HepG2 (cell line): ENCODE data around the gene ZNF648. TPM values are rescaled to one million over a fixed set of nuclear protein-coding genes. Genes with fewer than 3 reads are reported as not detected.

Source experiments
- ATAC-seq: fragments of 200-7000 bp; cut with Tn5 transposase; 3 replicates; pipeline ENCODE4 v1.9.1; 2020; ENCODE audit warnings: mild to moderate bottlenecking, moderate library complexity
- BruUV-seq: library from RNA; stranded (reverse); fragments of 400-500 nt; replicated peaks from 2 replicates; lab custom pipeline; 2021; lab: Mats Ljungman, UMichigan
- CTCF ChIA-PET: fragments of 300-600 bp; formaldehyde crosslinking; extraction: SDS; loops from one replicate; lab custom pipeline; 2021; ENCODE audit warnings: low total read pairs, inconsistent platforms, low intra/inter-chr PET ratio; lab: Yijun Ruan, JAX
- POLR2A ChIA-PET: fragments of 350-600 bp; sonication (Branson Sonifier 250); formaldehyde crosslinking; loops from one replicate; lab custom pipeline; 2020; ENCODE audit warnings: antibody characterized with exemption, inconsistent platforms; lab: Yijun Ruan, JAX
- DNase-seq: peaks from one replicate; pipeline ENCODE4 v3.0.0-alpha.2; 2015; ENCODE audit warnings: low spot score
- FAIRE-seq: peaks from 3 replicates; lab custom pipeline; 2011; peaks lifted over from hg19 to GRCh38; lab: Jason Lieb, UNC
- H2AFZ ChIP-seq: one replicate; pipeline ENCODE4 v1.6.1; 2011; ENCODE audit warnings: low read length, inconsistent platforms
- H3K27ac ChIP-seq: fragments of 300-600 bp; 3 replicates; pipeline ENCODE4 v1.8.0; 2011; ENCODE audit warnings: mixed run types, mild to moderate bottlenecking, mixed read lengths, low read length, inconsistent platforms; ENCODE audit not compliant: insufficient read depth; ENCODE audit errors: extremely low read length
- H3K27me3 ChIP-seq, 2 experiments: fragments of 200-600 bp in 1 of 2; 2 replicates in 1 of 2; 3 replicates in 1 of 2; pipeline versions ENCODE4 v1.6.0 to v1.8.0; 2011; ENCODE audit warnings: low read length in 2 of 2, mild to moderate bottlenecking in 2 of 2, moderate library complexity in 2 of 2, inconsistent platforms in 1 of 2; ENCODE audit not compliant: insufficient read depth in 2 of 2, control insufficient read depth in 1 of 2
- H3K36me3 ChIP-seq, 2 experiments: fragments of 200-600 bp in 1 of 2; replicated peaks in 1 of 2; 2 replicates in 1 of 2; 3 replicates in 1 of 2; pipeline versions ENCODE4 v1.5.1 to v1.8.0; 2011; ENCODE audit warnings: low read length in 2 of 2, inconsistent platforms in 1 of 2; ENCODE audit not compliant: insufficient read depth in 2 of 2, control insufficient read depth in 1 of 2
- H3K4me1 ChIP-seq: 2 replicates; pipeline ENCODE4 v1.5.1; 2012; ENCODE audit warnings: low read length, inconsistent platforms; ENCODE audit not compliant: insufficient read depth
- H3K4me2 ChIP-seq: 2 replicates; pipeline ENCODE4 v1.6.0; 2011; ENCODE audit warnings: low read depth, low read length, inconsistent platforms
- H3K4me3 ChIP-seq, 3 experiments: fragments of 200-600 bp in 1 of 3; sonication (generic), shearing (Covaris generic) in 1 of 3; replicated peaks in 1 of 3; 2 replicates each; pipeline ENCODE4 v1.5.1; 2011 to 2016; ENCODE audit warnings: low read length in 3 of 3, inconsistent platforms in 2 of 3, low read depth in 2 of 3, mild to moderate bottlenecking in 2 of 3, control low read depth in 1 of 3, mixed read lengths in 1 of 3; ENCODE audit not compliant: insufficient read depth in 1 of 3
- H3K79me2 ChIP-seq: one replicate; pipeline ENCODE4 v1.6.1; 2011; ENCODE audit warnings: low read length, inconsistent platforms; ENCODE audit not compliant: insufficient read depth
- H3K9ac ChIP-seq: 2 replicates; pipeline ENCODE4 v1.6.0; 2011; ENCODE audit warnings: mild to moderate bottlenecking, low read depth, low read length, inconsistent platforms; ENCODE audit not compliant: insufficient read depth
- H3K9me3 ChIP-seq: 2 replicates; pipeline ENCODE4 v1.5.1; 2012; ENCODE audit warnings: mild to moderate bottlenecking, low read length
- H4K20me1 ChIP-seq: 2 replicates; pipeline ENCODE4 v1.6.0; 2011; ENCODE audit warnings: inconsistent platforms, mild to moderate bottlenecking, low read length, moderate library complexity; ENCODE audit not compliant: insufficient read depth
- NR2F2 ChIP-seq: IDR thresholded peaks from 2 replicates; pipeline ENCODE4 v1.6.1; 2012; ENCODE audit warnings: low read depth, inconsistent platforms, borderline replicate concordance
- RARG ChIP-seq: sonication (generic); formaldehyde crosslinking; IDR thresholded peaks from 2 replicates; pipeline ENCODE4 v1.4.0; 2020; ENCODE audit warnings: low read depth, mild to moderate bottlenecking, missing genetic modification reagents
- TOE1 ChIP-seq: sonication (generic); formaldehyde crosslinking; IDR thresholded peaks from 2 replicates; pipeline ENCODE4 v1.4.0; 2020; ENCODE audit warnings: mild to moderate bottlenecking, missing genetic modification reagents
- ZNF263 ChIP-seq: sonication (generic); formaldehyde crosslinking; IDR thresholded peaks from 2 replicates; pipeline ENCODE4 v1.4.0; 2020; ENCODE audit warnings: missing genetic modification reagents
- ZNF772 ChIP-seq: sonication (generic); formaldehyde crosslinking; IDR thresholded peaks from 2 replicates; pipeline ENCODE4 v1.5.0; 2020; ENCODE audit warnings: mild to moderate bottlenecking, missing genetic modification reagents
- WGBS: methylation state at CpG from one replicate; pipeline ENCODE4 v1.1.6; 2017; ENCODE audit warnings: low lambda C conversion rate; 5-methylcytosine and 5-hydroxymethylcytosine counted together
- in situ Hi-C: cut with HindIII; loops from 2 replicates; pipeline ENCODE4 v1.10.0; 2017; ENCODE audit warnings: low pct_unique_long_range_greater_than_20kb; ENCODE audit not compliant: extremely low pct_ligation_motif_present
- intact Hi-C: fragments of 100-400 bp; cut with micrococcal nuclease; formaldehyde crosslinking; loops from one replicate; pipeline ENCODE4 v1.10.0; 2022; ENCODE audit not compliant: unreplicated experiment
- polyA plus RNA-seq, 8 experiments: library from polyadenylated mRNA; depleted of rRNA in 3 of 8; stranded (reverse) in 7 of 8; unstranded in 1 of 8; fragments of >200 nt; fragmentation: Illumina TruSeq in 4 of 8; extraction: Trizol in 4 of 8; gene quantifications; 2 replicates each; pipeline versions ENCODE4 v1.2.1 to v1.2.3, GENCODE V29; 2011 to 2016; ENCODE audit warnings: low read depth in 4 of 8, missing spikeins in 1 of 8, mixed read lengths in 1 of 8; ENCODE audit not compliant: insufficient read depth in 1 of 8
- total RNA-seq, 5 experiments: library from RNA; depleted of rRNA; stranded (reverse); fragments of >200 nt; fragmentation: Illumina TruSeq; extraction: Trizol; gene quantifications; 2 replicates each; pipeline ENCODE4 v1.2.3, GENCODE V29; 2016; ENCODE audit warnings: low read depth in 1 of 5
- TF ChIP-seq, protein P1 (sequence below): IDR thresholded peaks from 2 replicates; pipeline ENCODE4 v1.4.0; 2020; ENCODE audit warnings: mild to moderate bottlenecking, missing genetic modification reagents
- TF ChIP-seq, protein P2 (sequence below): sonication (generic); formaldehyde crosslinking; IDR thresholded peaks from 2 replicates; pipeline ENCODE4 v1.5.0; 2020; ENCODE audit warnings: missing genetic modification reagents
- TF ChIP-seq, protein P3 (sequence below): sonication (generic); formaldehyde crosslinking; IDR thresholded peaks from 2 replicates; pipeline ENCODE4 v1.8.0; 2022; ENCODE audit warnings: mild to moderate bottlenecking, missing genetic modification reagents, moderate library complexity
- TF ChIP-seq, protein P4 (sequence below): IDR thresholded peaks from 2 replicates; pipeline ENCODE4 v1.6.1; 2012; ENCODE audit warnings: inconsistent platforms
- TF ChIP-seq, protein P5 (sequence below): sonication (generic); formaldehyde crosslinking; IDR thresholded peaks from 2 replicates; pipeline ENCODE4 v1.8.1; 2023; ENCODE audit warnings: missing genetic modification reagents, mild to moderate bottlenecking, borderline replicate concordance

Gene ZNF648
- total and polyA plus RNA-seq, 2 of the 13 experiments (the other 11 are each of a cell fraction or from before 2014, with no cell fraction given), result 0.13 to 0.37 TPM

DNA sequence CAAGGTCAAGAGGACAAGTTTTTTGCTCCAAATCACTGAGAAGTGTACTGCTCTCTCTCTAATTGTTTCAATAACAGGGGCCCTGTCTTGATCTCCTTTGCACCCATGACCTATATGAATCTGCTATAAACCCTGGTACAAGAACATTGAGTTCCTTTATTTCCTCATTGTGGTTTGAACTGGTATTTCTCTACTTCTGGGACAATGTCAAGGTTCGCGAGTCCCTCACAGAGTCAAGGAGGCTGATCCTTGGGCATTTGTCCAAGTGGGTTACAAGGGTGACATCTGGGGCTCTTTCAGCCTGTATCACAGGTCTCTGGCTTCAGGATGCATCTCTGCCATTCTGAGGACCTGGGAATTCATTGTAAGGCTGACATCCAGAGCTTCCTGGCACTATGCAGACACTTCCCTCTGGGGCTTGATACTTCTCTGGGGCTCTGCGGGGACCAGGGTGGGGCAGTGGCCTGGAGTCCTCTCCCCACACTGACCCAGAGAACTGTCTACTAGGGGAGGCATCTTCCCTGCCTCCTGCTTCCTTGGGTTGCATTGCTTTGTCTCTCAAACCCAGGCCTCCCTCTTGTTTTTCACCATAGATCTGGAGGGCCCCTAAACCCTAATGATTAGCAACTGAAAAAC lies 22.5 kb upstream of the ZNF648 start:
- H2AFZ ChIP-seq, result no peak overlapping the region
- POLR2A ChIA-PET, result no interaction called here
- TF ChIP-seq ZNF772 (CRISPR knock-in tag) (no peak), RARG (CRISPR knock-in tag) (no peak), TOE1 (CRISPR knock-in tag) (no peak), NR2F2 (no peak), ZNF263 (CRISPR knock-in tag) (no peak)
- TF ChIP-seq, protein P1, sequence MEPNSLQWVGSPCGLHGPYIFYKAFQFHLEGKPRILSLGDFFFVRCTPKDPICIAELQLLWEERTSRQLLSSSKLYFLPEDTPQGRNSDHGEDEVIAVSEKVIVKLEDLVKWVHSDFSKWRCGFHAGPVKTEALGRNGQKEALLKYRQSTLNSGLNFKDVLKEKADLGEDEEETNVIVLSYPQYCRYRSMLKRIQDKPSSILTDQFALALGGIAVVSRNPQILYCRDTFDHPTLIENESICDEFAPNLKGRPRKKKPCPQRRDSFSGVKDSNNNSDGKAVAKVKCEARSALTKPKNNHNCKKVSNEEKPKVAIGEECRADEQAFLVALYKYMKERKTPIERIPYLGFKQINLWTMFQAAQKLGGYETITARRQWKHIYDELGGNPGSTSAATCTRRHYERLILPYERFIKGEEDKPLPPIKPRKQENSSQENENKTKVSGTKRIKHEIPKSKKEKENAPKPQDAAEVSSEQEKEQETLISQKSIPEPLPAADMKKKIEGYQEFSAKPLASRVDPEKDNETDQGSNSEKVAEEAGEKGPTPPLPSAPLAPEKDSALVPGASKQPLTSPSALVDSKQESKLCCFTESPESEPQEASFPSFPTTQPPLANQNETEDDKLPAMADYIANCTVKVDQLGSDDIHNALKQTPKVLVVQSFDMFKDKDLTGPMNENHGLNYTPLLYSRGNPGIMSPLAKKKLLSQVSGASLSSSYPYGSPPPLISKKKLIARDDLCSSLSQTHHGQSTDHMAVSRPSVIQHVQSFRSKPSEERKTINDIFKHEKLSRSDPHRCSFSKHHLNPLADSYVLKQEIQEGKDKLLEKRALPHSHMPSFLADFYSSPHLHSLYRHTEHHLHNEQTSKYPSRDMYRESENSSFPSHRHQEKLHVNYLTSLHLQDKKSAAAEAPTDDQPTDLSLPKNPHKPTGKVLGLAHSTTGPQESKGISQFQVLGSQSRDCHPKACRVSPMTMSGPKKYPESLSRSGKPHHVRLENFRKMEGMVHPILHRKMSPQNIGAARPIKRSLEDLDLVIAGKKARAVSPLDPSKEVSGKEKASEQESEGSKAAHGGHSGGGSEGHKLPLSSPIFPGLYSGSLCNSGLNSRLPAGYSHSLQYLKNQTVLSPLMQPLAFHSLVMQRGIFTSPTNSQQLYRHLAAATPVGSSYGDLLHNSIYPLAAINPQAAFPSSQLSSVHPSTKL (CRISPR knock-in tag), result no peak
- TF ChIP-seq, protein P2, sequence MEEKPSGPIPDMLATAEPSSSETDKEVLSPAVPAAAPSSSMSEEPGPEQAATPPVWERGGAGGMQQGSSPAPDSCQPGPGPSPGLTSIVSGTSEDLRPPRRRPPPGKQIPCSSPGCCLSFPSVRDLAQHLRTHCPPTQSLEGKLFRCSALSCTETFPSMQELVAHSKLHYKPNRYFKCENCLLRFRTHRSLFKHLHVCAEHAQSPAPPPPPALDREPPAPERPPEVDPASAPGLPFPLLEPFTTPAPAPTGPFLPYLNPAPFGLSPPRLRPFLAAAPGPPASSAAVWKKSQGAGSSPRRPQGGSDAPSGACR, result no peak
- TF ChIP-seq, protein P3, sequence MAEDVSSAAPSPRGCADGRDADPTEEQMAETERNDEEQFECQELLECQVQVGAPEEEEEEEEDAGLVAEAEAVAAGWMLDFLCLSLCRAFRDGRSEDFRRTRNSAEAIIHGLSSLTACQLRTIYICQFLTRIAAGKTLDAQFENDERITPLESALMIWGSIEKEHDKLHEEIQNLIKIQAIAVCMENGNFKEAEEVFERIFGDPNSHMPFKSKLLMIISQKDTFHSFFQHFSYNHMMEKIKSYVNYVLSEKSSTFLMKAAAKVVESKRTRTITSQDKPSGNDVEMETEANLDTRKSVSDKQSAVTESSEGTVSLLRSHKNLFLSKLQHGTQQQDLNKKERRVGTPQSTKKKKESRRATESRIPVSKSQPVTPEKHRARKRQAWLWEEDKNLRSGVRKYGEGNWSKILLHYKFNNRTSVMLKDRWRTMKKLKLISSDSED (CRISPR knock-in tag), result no peak
- TF ChIP-seq, protein P4, sequence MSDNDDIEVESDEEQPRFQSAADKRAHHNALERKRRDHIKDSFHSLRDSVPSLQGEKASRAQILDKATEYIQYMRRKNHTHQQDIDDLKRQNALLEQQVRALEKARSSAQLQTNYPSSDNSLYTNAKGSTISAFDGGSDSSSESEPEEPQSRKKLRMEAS, result no peak
- TF ChIP-seq, protein P5, sequence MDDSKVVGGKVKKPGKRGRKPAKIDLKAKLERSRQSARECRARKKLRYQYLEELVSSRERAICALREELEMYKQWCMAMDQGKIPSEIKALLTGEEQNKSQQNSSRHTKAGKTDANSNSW (CRISPR knock-in tag), result no peak
- CTCF ChIA-PET, result interaction anchor here (1.0 to 2.5 kb wide), 8 partner anchors 59 to 703 kb away, joined by 3 to 51 read pairs (median 5); partner anchors contain the start of gene GLUL
- no peaks in the 10 kb centered on the region for H3K9me3 ChIP-seq
- H3K4me2 ChIP-seq, result no peak overlapping the region
- ATAC-seq (peak; percentile 26), FAIRE-seq (no peak), DNase-seq (no peak)
- no peaks in the 10 kb centered on the region for H3K79me2 ChIP-seq
- no peak overlapping the region for H3K4me3 ChIP-seq
- H3K9ac ChIP-seq, result no peak overlapping the region
- no peaks in the 10 kb centered on the region for H3K36me3 ChIP-seq
- 12% methylated on average over 3 of the region's 3 CpGs for WGBS
- H3K4me1 ChIP-seq, result peaks cover 10% of the 10 kb centered on the region
- H3K27me3 ChIP-seq, result peaks cover 2 to 6% of the 10 kb centered on the region in 2 experiments; a peak in 2 of 5 replicates
- in situ Hi-C loops (loop anchor here (5.0 to 25.0 kb wide), 2 partner anchors 313 to 703 kb away; partner anchors contain the start of gene NPL), intact Hi-C loops (loop anchor here (1.0 to 10.0 kb wide), 3 partner anchors 165 to 362 kb away; no protein-coding TSS in a partner anchor)
- H3K27ac ChIP-seq, result no peak overlapping the region
- H4K20me1 ChIP-seq, result no peaks in the 10 kb centered on the region
- BruUV-seq, result no TSS peak
